Left ventricle myocardium superior (tissue), 1 donor: ENCODE measurements around the gene HRAS. TPM values are rescaled to one million over a fixed set of nuclear protein-coding genes. Genes with fewer than 3 reads are reported as not detected.

Experiments used
- ATAC-seq: fragments of 200-7000 bp; cut with Tn5 transposase; one replicate; pipeline ENCODE4 v1.9.1; 2020; ENCODE audit warnings: mild to moderate bottlenecking, moderate library complexity
- DNase-seq: peaks from one replicate; pipeline ENCODE4 v3.0.0-alpha.2; 2020
- intact Hi-C: fragments of 100-400 bp; cut with micrococcal nuclease; formaldehyde crosslinking; loops from one replicate; pipeline ENCODE4 v1.11.0; 2022
- total RNA-seq: library from RNA; stranded (reverse); fragmentation: NEBNext Ultra II Directional; extraction: Animal tissue kit (Norgen Biotek cat#: 25700); gene quantifications from one replicate; pipeline ENCODE4 v1.2.1, GENCODE V29; 2021
- donor health status: DM: no; HTN: yes; CAD: no; lungs with severe emphysema.

Gene HRAS
- total RNA-seq, 1 donor from 2014 or later = 67.1 TPM

GRCh38 chr11:555780-556661 is 20.6 kb upstream of the HRAS start:
- intact Hi-C loops = no loop called here
- ATAC-seq = no peak

GRCh38 chr11:555227-555779 is 19.9 kb upstream of the HRAS start:
- ATAC-seq = no peak
- DNase-seq = no peak
- intact Hi-C loops = no loop called here

More at GRCh38 chr11:555780-556661, 20.6 kb upstream of the HRAS start:
- DNase-seq = no peak

- ATAC-seq = peak; percentile 71
- peak; percentile 72 for DNase-seq
- intact Hi-C loops = no loop called here
Observed at GRCh38 chr11:554428-555226, 19.3 kb upstream of the HRAS start.

GRCh38 chr11:553988-554340 is 18.6 kb upstream of the HRAS start:
- intact Hi-C loops = no loop called here
- DNase-seq (no peak), ATAC-seq (no peak)

GRCh38 chr11:553083-553987 is 18.0 kb upstream of the HRAS start:
- ATAC-seq (no peak), DNase-seq (no peak)
- intact Hi-C loops = no loop called here

- DNase-seq = no peak
- intact Hi-C loops = no loop called here
- ATAC-seq = no peak
Observed at GRCh38 chr11:551596-551995, 16.2 kb upstream of the HRAS start.

GRCh38 chr11:551131-551530 is 15.8 kb upstream of the HRAS start:
- intact Hi-C loops = no loop called here
- ATAC-seq (no peak), DNase-seq (no peak)

GRCh38 chr11:550746-551085 is 15.3 kb upstream of the HRAS start:
- intact Hi-C loops = no loop called here
- DNase-seq (no peak), ATAC-seq (no peak)

GRCh38 chr11:550021-550745 is 14.8 kb upstream of the HRAS start:
- ATAC-seq (no peak), DNase-seq (no peak)
- intact Hi-C loops = no loop called here

- intact Hi-C loops = no loop called here
- ATAC-seq (no peak), DNase-seq (no peak)
Observed at GRCh38 chr11:548700-549603, 13.6 kb upstream of the HRAS start.

- intact Hi-C loops = no loop called here
- DNase-seq (no peak), ATAC-seq (no peak)
Observed at GRCh38 chr11:545171-545570, 9.8 kb upstream of the HRAS start.

GRCh38 chr11:544817-545166 is 9.4 kb upstream of the HRAS start:
- DNase-seq (no peak), ATAC-seq (no peak)
- intact Hi-C loops = no loop called here

- intact Hi-C loops = no loop called here
- ATAC-seq (no peak), DNase-seq (no peak)
Observed at GRCh38 chr11:541433-541885, 6.1 kb upstream of the HRAS start.

- intact Hi-C loops = no loop called here
- DNase-seq (peak; percentile 18), ATAC-seq (no peak)
Observed at GRCh38 chr11:540583-541432, 5.4 kb upstream of the HRAS start.

GRCh38 chr11:539971-540481 is 4.7 kb upstream of the HRAS start:
- ATAC-seq (no peak), DNase-seq (no peak)
- intact Hi-C loops = no loop called here

GRCh38 chr11:538431-539051 is 3.2 kb upstream of the HRAS start:
- intact Hi-C loops = no loop called here
- no peak for ATAC-seq
- peak; percentile 24 for DNase-seq
